BJ (cell line): ENCODE measurements around the gene ZBTB7A. TPM values are rescaled to one million over a fixed set of nuclear protein-coding genes. Genes with fewer than 3 reads are reported as not detected.

Experiments
- CTCF ChIA-PET: fragments of 350-600 bp; formaldehyde crosslinking; extraction: SDS; loops from one replicate; lab custom pipeline; 2021; ENCODE audit warnings: antibody characterized with exemption, inconsistent platforms; lab: Yijun Ruan, JAX
- POLR2A ChIA-PET: fragments of 300-600 bp; sonication (Branson Sonifier 250); formaldehyde crosslinking; extraction: SDS; loops from one replicate; lab custom pipeline; 2021; ENCODE audit warnings: antibody characterized with exemption; lab: Charles Lee
- DNase-seq: peaks from one replicate; pipeline ENCODE4 v3.0.0-alpha.2; 2011; ENCODE audit warnings: low read depth
- H3K27me3 ChIP-seq: 2 replicates; pipeline ENCODE4 v1.6.0; 2011; ENCODE audit warnings: low read length; ENCODE audit not compliant: control insufficient read depth, insufficient read depth
- H3K36me3 ChIP-seq: 2 replicates; pipeline ENCODE4 v1.5.1; 2011; ENCODE audit warnings: low read length; ENCODE audit not compliant: control insufficient read depth, insufficient read depth
- H3K4me3 ChIP-seq: 2 replicates; pipeline ENCODE4 v1.5.1; 2011; ENCODE audit warnings: low read depth, mild to moderate bottlenecking, control low read depth, low read length
- CTCF ChIP-seq: IDR thresholded peaks from 2 replicates; pipeline ENCODE4 v1.5.1; 2011; ENCODE audit warnings: low read depth, mild to moderate bottlenecking, control low read depth, inconsistent platforms, low read length, moderate library complexity; ENCODE audit not compliant: insufficient read depth
- polyA plus RNA-seq: library from polyadenylated mRNA; depleted of rRNA; stranded (reverse); fragments of >200 nt; gene quantifications from 2 replicates; pipeline ENCODE4 v1.2.3, GENCODE V29; 2011

ZBTB7A gene
- polyA plus RNA-seq, 1 experiment = 7.5 TPM

GRCh38 chr19:4055209-4055552 is 11.5 kb downstream of the ZBTB7A start:
- peaks cover 26% of the 10 kb centered on the region for H3K36me3 ChIP-seq
- TF ChIP-seq CTCF = no peak
- CTCF ChIA-PET = no interaction called here

GRCh38 chr19:4054441-4055208 is 12.1 kb downstream of the ZBTB7A start:
- no peak overlapping the region for H3K4me3 ChIP-seq
- DNase-seq = no peak
- ChIA-PET POLR2A (no interaction called here), CTCF (no interaction called here)
- no peaks in the 10 kb centered on the region for H3K27me3 ChIP-seq
- no peak for TF ChIP-seq CTCF
- H3K36me3 ChIP-seq = peaks cover 26% of the 10 kb centered on the region

More at GRCh38 chr19:4055209-4055552, 11.5 kb downstream of the ZBTB7A start:
- Histone ChIP-seq H3K27me3 (no peaks in the 10 kb centered on the region), H3K4me3 (no peak overlapping the region)
- DNase-seq = no peak
- POLR2A ChIA-PET = no interaction called here

GRCh38 chr19:4053423-4054324 is 13.0 kb downstream of the ZBTB7A start:
- H3K36me3 ChIP-seq = peaks cover 32% of the 10 kb centered on the region
- H3K27me3 ChIP-seq = no peaks in the 10 kb centered on the region
- no peak for DNase-seq
- CTCF ChIA-PET = no interaction called here
- no peak for TF ChIP-seq CTCF
- POLR2A ChIA-PET = no interaction called here
- no peak overlapping the region for H3K4me3 ChIP-seq

- ChIA-PET POLR2A (no interaction called here), CTCF (no interaction called here)
- TF ChIP-seq CTCF = no peak
- H3K27me3 ChIP-seq = no peaks in the 10 kb centered on the region
- DNase-seq = no peak
- H3K36me3 ChIP-seq = peaks cover 34% of the 10 kb centered on the region
- no peak overlapping the region for H3K4me3 ChIP-seq
Measured at GRCh38 chr19:4052993-4053422, 13.7 kb downstream of the ZBTB7A start.
